GM12892 (cell line): ENCODE results near the gene RETREG1.

Source experiments
- POLR2AphosphoS5 ChIP-seq: IDR thresholded peaks from 2 replicates; pipeline ENCODE4 v1.6.1; 2011; ENCODE audit warnings: low read depth, low read length, control low read depth
- TAF1 ChIP-seq: IDR thresholded peaks from 2 replicates; pipeline ENCODE4 v1.6.1; 2011; ENCODE audit warnings: low read depth, mild to moderate bottlenecking, control low read depth, low read length, borderline replicate concordance

- TF ChIP-seq POLR2AphosphoS5 (no peak), TAF1 (no peak)
Measured at GRCh38 chr5:16502866-16503265, 113.9 kb downstream of the RETREG1 start.
